DND-41 (cell line): ENCODE data around the gene NCOA3.

Experiments used
- ATAC-seq: fragments of 200-7000 bp; cut with Tn5 transposase; 3 replicates; pipeline ENCODE4 v1.9.1; 2021; ENCODE audit warnings: low read depth; ENCODE audit not compliant: insufficient read depth
- DNase-seq: peaks from one replicate; pipeline ENCODE4 v3.0.0-alpha.2; 2020
- H2AFZ ChIP-seq: 2 replicates; pipeline ENCODE4 v1.6.0; 2012; ENCODE audit warnings: low read depth, low read length
- H3K27ac ChIP-seq: 2 replicates; pipeline ENCODE4 v1.5.1; 2012; ENCODE audit warnings: low read length, inconsistent platforms
- H3K27me3 ChIP-seq: fragments of 200-600 bp; sonication (generic); 2 replicates; pipeline ENCODE4 v1.6.0; 2012; ENCODE audit warnings: low read length, mild to moderate bottlenecking, inconsistent platforms; ENCODE audit not compliant: insufficient read depth, poor library complexity
- H3K36me3 ChIP-seq: 2 replicates; pipeline ENCODE4 v1.5.1; 2012; ENCODE audit warnings: low read length, inconsistent platforms; ENCODE audit not compliant: insufficient read depth
- H3K4me1 ChIP-seq: 2 replicates; pipeline ENCODE4 v1.5.1; 2012; ENCODE audit warnings: mild to moderate bottlenecking, low read length; ENCODE audit not compliant: insufficient read depth
- H3K4me2 ChIP-seq: 2 replicates; pipeline ENCODE4 v1.6.0; 2012; ENCODE audit warnings: mild to moderate bottlenecking, moderate library complexity, low read length, inconsistent platforms; ENCODE audit not compliant: insufficient read depth
- H3K4me3 ChIP-seq, 2 experiments: fragments of 200-600 bp in 1 of 2; shearing (Covaris generic) in 1 of 2; 2 replicates each; pipeline ENCODE4 v1.5.1; 2012 to 2016; ENCODE audit warnings: inconsistent platforms in 2 of 2, low read length in 2 of 2, mild to moderate bottlenecking in 2 of 2, low read depth in 1 of 2, moderate library complexity in 1 of 2
- H3K79me2 ChIP-seq: 2 replicates; pipeline ENCODE4 v1.6.0; 2012; ENCODE audit warnings: low read length, inconsistent platforms; ENCODE audit not compliant: insufficient read depth
- H3K9ac ChIP-seq: 2 replicates; pipeline ENCODE4 v1.6.0; 2012; ENCODE audit warnings: low read depth, mild to moderate bottlenecking, inconsistent platforms, low read length, moderate library complexity
- H3K9me3 ChIP-seq: 2 replicates; pipeline ENCODE4 v1.5.1; 2012; ENCODE audit warnings: low read length, moderate library complexity, mild to moderate bottlenecking, inconsistent platforms; ENCODE audit not compliant: insufficient read depth, severe bottlenecking
- H4K20me1 ChIP-seq: 2 replicates; pipeline ENCODE4 v1.6.0; 2012; ENCODE audit warnings: low read length; ENCODE audit not compliant: insufficient read depth
- EZH2 ChIP-seq: IDR thresholded peaks from 3 replicates; pipeline ENCODE4 v1.6.1; 2012; ENCODE audit warnings: borderline replicate concordance, low read depth, mild to moderate bottlenecking, moderate library complexity, low read length, inconsistent platforms; ENCODE audit not compliant: severe bottlenecking
- TF ChIP-seq, protein P1 (sequence below): IDR thresholded peaks from 2 replicates; pipeline ENCODE4 v1.5.1; 2012; ENCODE audit warnings: borderline replicate concordance, low read length, moderate library complexity, mild to moderate bottlenecking; ENCODE audit not compliant: poor library complexity, severe bottlenecking; ENCODE audit errors: extremely low read depth

The NCOA3 gene

DNA sequence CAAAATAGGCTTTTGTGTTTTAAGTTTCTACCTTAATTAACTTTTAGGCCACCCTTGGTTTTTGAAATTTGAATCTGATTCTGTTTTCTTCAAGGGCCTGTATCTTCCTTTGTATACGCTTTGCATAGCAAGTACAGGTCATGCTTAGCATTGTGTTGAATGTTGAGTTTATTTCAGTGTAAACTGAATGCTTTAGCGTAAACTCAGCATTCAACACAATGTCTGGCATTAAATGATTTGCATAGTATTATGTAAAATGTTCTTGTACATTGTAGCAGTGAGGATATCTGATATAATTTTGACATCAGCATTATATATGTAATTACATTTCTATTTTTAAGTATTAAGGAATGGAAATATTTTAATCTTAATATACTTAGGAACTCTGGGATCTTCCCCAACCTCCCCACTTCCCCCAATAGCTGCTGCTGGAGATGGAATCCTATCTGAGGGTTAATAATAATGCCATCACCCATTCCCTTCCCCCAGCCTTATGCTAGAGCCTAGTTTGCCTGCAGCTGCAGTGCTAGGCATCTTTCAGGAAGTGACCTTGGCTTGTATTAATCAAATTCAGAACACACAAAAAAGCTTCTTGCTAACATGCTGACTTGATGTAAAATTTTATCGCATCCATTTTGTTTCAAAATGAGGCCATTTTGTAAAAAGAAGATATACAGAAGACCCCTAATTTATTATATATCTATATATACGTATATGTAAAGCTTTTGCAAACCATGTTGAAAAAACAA lies 73.1 kb downstream of the NCOA3 start:
- ATAC-seq (peak; percentile 74), DNase-seq (peak; percentile 16)
- Histone ChIP-seq H3K4me3 (no peak overlapping the region), H3K9me3 (peaks cover 17% of the 10 kb centered on the region), H3K27me3 (no peaks in the 10 kb centered on the region), H3K36me3 (peaks cover 4% of the 10 kb centered on the region; the same call in 1 of the 2 replicates), H3K79me2 (peaks cover 27% of the 10 kb centered on the region), H3K9ac (no peak overlapping the region), H4K20me1 (no peaks in the 10 kb centered on the region; the same call in 1 of the 2 replicates), H3K27ac (no peak overlapping the region; the same call in 1 of the 2 replicates), H3K4me1 (peaks cover 26% of the 10 kb centered on the region), H2AFZ (no peak overlapping the region), H3K4me2 (no peak overlapping the region)
- TF ChIP-seq, protein P1, sequence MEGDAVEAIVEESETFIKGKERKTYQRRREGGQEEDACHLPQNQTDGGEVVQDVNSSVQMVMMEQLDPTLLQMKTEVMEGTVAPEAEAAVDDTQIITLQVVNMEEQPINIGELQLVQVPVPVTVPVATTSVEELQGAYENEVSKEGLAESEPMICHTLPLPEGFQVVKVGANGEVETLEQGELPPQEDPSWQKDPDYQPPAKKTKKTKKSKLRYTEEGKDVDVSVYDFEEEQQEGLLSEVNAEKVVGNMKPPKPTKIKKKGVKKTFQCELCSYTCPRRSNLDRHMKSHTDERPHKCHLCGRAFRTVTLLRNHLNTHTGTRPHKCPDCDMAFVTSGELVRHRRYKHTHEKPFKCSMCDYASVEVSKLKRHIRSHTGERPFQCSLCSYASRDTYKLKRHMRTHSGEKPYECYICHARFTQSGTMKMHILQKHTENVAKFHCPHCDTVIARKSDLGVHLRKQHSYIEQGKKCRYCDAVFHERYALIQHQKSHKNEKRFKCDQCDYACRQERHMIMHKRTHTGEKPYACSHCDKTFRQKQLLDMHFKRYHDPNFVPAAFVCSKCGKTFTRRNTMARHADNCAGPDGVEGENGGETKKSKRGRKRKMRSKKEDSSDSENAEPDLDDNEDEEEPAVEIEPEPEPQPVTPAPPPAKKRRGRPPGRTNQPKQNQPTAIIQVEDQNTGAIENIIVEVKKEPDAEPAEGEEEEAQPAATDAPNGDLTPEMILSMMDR, result no peak
- TF ChIP-seq EZH2, result no peak

DNA sequence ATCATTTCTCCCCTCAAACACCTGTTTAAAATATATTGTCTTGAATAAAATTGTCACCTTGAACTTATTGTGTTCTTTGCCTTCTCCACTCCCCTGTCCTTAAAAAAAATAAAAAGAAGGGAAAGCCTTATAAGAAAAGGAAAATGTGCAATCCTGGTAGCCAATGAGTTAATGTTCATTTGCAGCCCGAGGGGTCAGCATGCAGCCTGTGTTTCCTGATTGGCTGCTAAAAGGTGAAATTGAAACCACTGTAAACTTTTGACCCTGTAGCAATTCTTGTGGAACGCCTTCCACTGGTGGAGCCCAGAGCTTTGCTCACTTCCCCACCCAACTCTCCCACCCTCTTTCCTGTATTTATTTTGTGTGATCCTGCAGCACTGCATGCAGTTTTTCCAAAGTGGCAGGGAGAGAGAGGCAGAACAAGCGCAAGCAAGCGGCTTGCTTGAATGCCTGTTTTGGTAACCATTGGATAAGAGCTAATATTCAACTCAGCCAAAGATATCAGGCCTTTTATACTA lies 74.9 kb downstream of the NCOA3 start:
- ATAC-seq (peak; percentile 22; the same call in 1 of the 3 replicates), DNase-seq (no peak)
- Histone ChIP-seq H3K36me3 (peaks cover 4% of the 10 kb centered on the region; the same call in 1 of the 2 replicates), H3K9me3 (peaks cover 4% of the 10 kb centered on the region), H3K9ac (no peak overlapping the region), H3K79me2 (peaks cover 36% of the 10 kb centered on the region), H3K4me3 (no peak overlapping the region), H4K20me1 (no peaks in the 10 kb centered on the region; the same call in 1 of the 2 replicates), H2AFZ (no peak overlapping the region), H3K4me2 (no peak overlapping the region), H3K4me1 (peaks cover 26% of the 10 kb centered on the region), H3K27me3 (no peaks in the 10 kb centered on the region), H3K27ac (no peak overlapping the region)
- TF ChIP-seq, protein P1, result no peak
- no peak for TF ChIP-seq EZH2

DNA sequence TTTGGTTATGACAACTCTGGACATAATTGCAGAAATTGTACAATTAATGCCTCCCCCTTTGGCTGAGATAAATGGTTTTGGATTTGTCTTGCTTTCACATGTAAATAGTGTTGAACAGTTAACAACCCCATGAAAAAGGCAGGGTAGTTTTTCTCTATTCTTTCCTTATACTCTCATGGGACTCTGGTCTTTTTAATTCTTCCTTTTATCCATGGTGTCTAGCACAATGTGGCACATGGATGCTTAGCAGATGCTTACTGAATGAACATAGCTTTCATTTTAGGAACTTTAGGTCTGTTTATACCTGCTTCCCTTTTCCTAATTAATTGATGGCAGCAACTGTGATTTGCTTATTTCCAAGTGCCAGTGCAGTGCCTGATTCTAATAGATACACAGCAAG lies 75.6 kb downstream of the NCOA3 start:
- no peak for DNase-seq

More for the DNA sequence above, 75.6 kb downstream of the NCOA3 start:
- no peak for ATAC-seq
- Histone ChIP-seq H3K27me3 (no peaks in the 10 kb centered on the region), H3K4me3 (no peak overlapping the region), H3K4me2 (no peak overlapping the region), H2AFZ (no peak overlapping the region), H3K9ac (no peak overlapping the region), H4K20me1 (no peaks in the 10 kb centered on the region; the same call in 1 of the 2 replicates), H3K79me2 (peaks cover 33% of the 10 kb centered on the region), H3K27ac (no peak overlapping the region), H3K9me3 (no peaks in the 10 kb centered on the region), H3K36me3 (no peaks in the 10 kb centered on the region), H3K4me1 (peaks cover 26% of the 10 kb centered on the region)
- TF ChIP-seq, protein P1, result no peak
- TF ChIP-seq EZH2, result no peak
